ENCODE results near the gene FOXN4. TPM values are rescaled to one million over a fixed set of nuclear protein-coding genes. Genes with fewer than 3 reads are reported as not detected.

The FOXN4 gene
- total and polyA plus RNA-seq, 2 of the 13 experiments (the other 11 are each of a cell fraction or from before 2014, with no cell fraction given): 0.11 TPM; not detected in 1

GRCh38 chr12:109277899-109278762 is 31.0 kb downstream of the FOXN4 start (continued):
- TF ChIP-seq RCOR2 (CRISPR knock-in tag; IDR thresholded peaks at IDR 0.05): peak; percentile 85; the same call in 1 of the 2 replicates
- no peak for TF ChIP-seq NPAS2 (CRISPR knock-in tag; IDR thresholded peaks at IDR 0.05; ENCODE audit: borderline replicate concordance)
- no peak; the same call in 1 of the 2 replicates for TF ChIP-seq CSRNP1 (CRISPR knock-in tag; IDR thresholded peaks at IDR 0.05)
- TF ChIP-seq SSRP1 (CRISPR knock-in tag; IDR thresholded peaks at IDR 0.05): no peak
- no peak for TF ChIP-seq ZNF607 (CRISPR knock-in tag; IDR thresholded peaks at IDR 0.05; ENCODE audit: borderline replicate concordance)
- no peak; the same call in 1 of the 2 replicates for TF ChIP-seq MIXL1 (CRISPR knock-in tag; IDR thresholded peaks at IDR 0.05)
- TF ChIP-seq ZNF414 (CRISPR knock-in tag; IDR thresholded peaks at IDR 0.05): no peak
- peak; percentile 67; the same call in 1 of the 2 replicates for TF ChIP-seq DMAP1 (CRISPR knock-in tag; IDR thresholded peaks at IDR 0.05)
- no peak; the same call in 1 of the 2 replicates for TF ChIP-seq ZKSCAN1 (IDR thresholded peaks at IDR 0.05; ENCODE audit: low read length)
- TF ChIP-seq ZNF274 (CRISPR knock-in tag; IDR thresholded peaks at IDR 0.05): no peak; the same call in 1 of the 2 replicates
- no peak for TF ChIP-seq RELA (CRISPR knock-in tag; IDR thresholded peaks at IDR 0.05)
- TF ChIP-seq SOX5 (CRISPR knock-in tag; IDR thresholded peaks at IDR 0.05; ENCODE audit: borderline replicate concordance): peak; percentile 97
- TF ChIP-seq ZNF776 (CRISPR knock-in tag; IDR thresholded peaks at IDR 0.05): no peak
- no peak for TF ChIP-seq ZNF382 (CRISPR knock-in tag; IDR thresholded peaks at IDR 0.05; ENCODE audit: borderline replicate concordance)
- TF ChIP-seq CEBPB (IDR thresholded peaks at IDR 0.05; ENCODE audit: borderline replicate concordance, low read depth, low read length): peak; percentile 99
- no peak for TF ChIP-seq GRHL1 (CRISPR knock-in tag; conservative IDR thresholded peaks at IDR 0.05)
- 0 out of 2 replicates have a peak, but pooled peaks have one; percentile 29 for TF ChIP-seq ZNF343 (CRISPR knock-in tag; IDR thresholded peaks at IDR 0.05)
- no peak for TF ChIP-seq ZNF709 (CRISPR knock-in tag; IDR thresholded peaks at IDR 0.05)
- TF ChIP-seq SMAD9 (CRISPR knock-in tag; IDR thresholded peaks at IDR 0.05): no peak
- TF ChIP-seq ZNF746 (CRISPR knock-in tag; IDR thresholded peaks at IDR 0.05): no peak
- TF ChIP-seq ZNF629 (CRISPR knock-in tag; conservative IDR thresholded peaks at IDR 0.05): peak; percentile 64; the same call in 1 of the 2 replicates
- no peak for TF ChIP-seq RFX1 (IDR thresholded peaks at IDR 0.05)
- TF ChIP-seq SUZ12 (IDR thresholded peaks at IDR 0.05; ENCODE audit: low read depth, low read length): no peak
- TF ChIP-seq KDM6A (CRISPR knock-in tag; IDR thresholded peaks at IDR 0.05; ENCODE audit: low read depth): 0 out of 2 replicates have a peak, but pooled peaks have one; percentile 53
- TF ChIP-seq POLR2G (IDR thresholded peaks at IDR 0.05; ENCODE audit: low read depth, low read length): no peak
- TF ChIP-seq ZNF432 (CRISPR knock-in tag; IDR thresholded peaks at IDR 0.05; ENCODE audit: borderline replicate concordance): no peak
- no peak for TF ChIP-seq REXO4 (CRISPR knock-in tag; IDR thresholded peaks at IDR 0.05; ENCODE audit: borderline replicate concordance)
